HL-60 (cell line): ENCODE measurements around the gene SP8.

Experiments
- DNase-seq, 2 experiments: peaks; one replicate each; pipeline ENCODE4 v3.0.0-alpha.2; 2010 to 2020; ENCODE audit warnings: low read depth in 1 of 2, low spot score in 1 of 2
- H3K27ac ChIP-seq: fragments of 250-450 bp; sonication (Bioruptor Pico); replicated peaks from 2 replicates; pipeline ENCODE4 v1.5.1; 2020; ENCODE audit warnings: mild to moderate bottlenecking, moderate library complexity
- H3K27me3 ChIP-seq: fragments of 250-450 bp; sonication (Bioruptor Pico); 2 replicates; pipeline ENCODE4 v1.5.1; 2021; ENCODE audit warnings: mild to moderate bottlenecking, moderate library complexity; ENCODE audit not compliant: insufficient read depth, poor library complexity, severe bottlenecking
- H3K4me3 ChIP-seq: replicated peaks from 2 replicates; pipeline ENCODE4 v1.5.1; 2011; ENCODE audit warnings: mild to moderate bottlenecking, control low read depth, low read length; ENCODE audit not compliant: insufficient read depth
- GABPA ChIP-seq: IDR thresholded peaks from 2 replicates; pipeline ENCODE4 v1.6.1; 2012; ENCODE audit warnings: low read depth
- POLR2AphosphoS5 ChIP-seq: IDR thresholded peaks from 2 replicates; pipeline ENCODE4 v1.6.1; 2012; ENCODE audit warnings: low read depth
- SPI1 ChIP-seq: IDR thresholded peaks from 2 replicates; pipeline ENCODE4 v1.6.1; 2012; ENCODE audit warnings: low read depth, mild to moderate bottlenecking, borderline replicate concordance
- TF ChIP-seq, protein P1 (sequence below): IDR thresholded peaks from 2 replicates; pipeline ENCODE4 v1.6.1; 2012; ENCODE audit warnings: low read depth; ENCODE audit not compliant: insufficient replicate concordance
- TF ChIP-seq, protein P2 (sequence below): IDR thresholded peaks from one replicate; pipeline ENCODE4 v1.5.1; 2011; ENCODE audit warnings: low read length, control low read depth, inconsistent platforms; ENCODE audit not compliant: insufficient read depth

The SP8 gene

DNA sequence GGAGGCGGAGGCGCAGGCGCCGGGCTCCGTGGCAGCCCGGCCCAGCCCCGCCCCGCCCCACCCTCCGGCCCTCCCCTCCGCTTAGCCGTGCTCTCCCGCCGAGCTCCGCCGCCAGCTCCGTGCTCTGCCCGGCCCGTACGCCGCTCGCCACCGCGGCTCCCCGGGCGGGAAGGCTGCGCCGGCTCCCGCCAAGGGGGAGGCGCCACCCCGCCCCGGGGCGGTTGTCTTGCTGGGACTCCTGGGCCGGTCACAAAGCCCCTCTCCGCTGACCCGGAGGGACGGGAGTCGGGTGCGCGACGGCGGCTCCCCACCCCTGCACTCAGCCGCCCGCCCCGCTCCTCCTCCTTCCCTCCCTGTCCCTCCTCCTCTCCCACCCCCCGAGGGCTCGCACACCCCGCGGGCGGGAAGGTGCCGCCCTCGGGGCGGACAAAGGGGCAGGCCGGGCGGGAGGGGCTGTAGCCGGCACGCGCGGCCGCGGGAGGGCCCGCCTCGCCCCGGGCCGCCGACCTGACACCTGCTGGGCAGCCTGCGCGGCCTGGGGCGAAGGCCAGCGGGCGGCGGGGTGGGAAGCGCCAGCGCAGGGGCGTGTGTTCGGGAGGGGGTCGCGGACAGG, 11.5 kb upstream of the SP8 start:
- peak overlapping the region; percentile 53 for H3K4me3 ChIP-seq
- TF ChIP-seq, protein P1, sequence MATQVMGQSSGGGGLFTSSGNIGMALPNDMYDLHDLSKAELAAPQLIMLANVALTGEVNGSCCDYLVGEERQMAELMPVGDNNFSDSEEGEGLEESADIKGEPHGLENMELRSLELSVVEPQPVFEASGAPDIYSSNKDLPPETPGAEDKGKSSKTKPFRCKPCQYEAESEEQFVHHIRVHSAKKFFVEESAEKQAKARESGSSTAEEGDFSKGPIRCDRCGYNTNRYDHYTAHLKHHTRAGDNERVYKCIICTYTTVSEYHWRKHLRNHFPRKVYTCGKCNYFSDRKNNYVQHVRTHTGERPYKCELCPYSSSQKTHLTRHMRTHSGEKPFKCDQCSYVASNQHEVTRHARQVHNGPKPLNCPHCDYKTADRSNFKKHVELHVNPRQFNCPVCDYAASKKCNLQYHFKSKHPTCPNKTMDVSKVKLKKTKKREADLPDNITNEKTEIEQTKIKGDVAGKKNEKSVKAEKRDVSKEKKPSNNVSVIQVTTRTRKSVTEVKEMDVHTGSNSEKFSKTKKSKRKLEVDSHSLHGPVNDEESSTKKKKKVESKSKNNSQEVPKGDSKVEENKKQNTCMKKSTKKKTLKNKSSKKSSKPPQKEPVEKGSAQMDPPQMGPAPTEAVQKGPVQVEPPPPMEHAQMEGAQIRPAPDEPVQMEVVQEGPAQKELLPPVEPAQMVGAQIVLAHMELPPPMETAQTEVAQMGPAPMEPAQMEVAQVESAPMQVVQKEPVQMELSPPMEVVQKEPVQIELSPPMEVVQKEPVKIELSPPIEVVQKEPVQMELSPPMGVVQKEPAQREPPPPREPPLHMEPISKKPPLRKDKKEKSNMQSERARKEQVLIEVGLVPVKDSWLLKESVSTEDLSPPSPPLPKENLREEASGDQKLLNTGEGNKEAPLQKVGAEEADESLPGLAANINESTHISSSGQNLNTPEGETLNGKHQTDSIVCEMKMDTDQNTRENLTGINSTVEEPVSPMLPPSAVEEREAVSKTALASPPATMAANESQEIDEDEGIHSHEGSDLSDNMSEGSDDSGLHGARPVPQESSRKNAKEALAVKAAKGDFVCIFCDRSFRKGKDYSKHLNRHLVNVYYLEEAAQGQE = no peak
- TF ChIP-seq SPI1 (no peak), GABPA (no peak), POLR2AphosphoS5 (no peak)
- TF ChIP-seq, protein P2, sequence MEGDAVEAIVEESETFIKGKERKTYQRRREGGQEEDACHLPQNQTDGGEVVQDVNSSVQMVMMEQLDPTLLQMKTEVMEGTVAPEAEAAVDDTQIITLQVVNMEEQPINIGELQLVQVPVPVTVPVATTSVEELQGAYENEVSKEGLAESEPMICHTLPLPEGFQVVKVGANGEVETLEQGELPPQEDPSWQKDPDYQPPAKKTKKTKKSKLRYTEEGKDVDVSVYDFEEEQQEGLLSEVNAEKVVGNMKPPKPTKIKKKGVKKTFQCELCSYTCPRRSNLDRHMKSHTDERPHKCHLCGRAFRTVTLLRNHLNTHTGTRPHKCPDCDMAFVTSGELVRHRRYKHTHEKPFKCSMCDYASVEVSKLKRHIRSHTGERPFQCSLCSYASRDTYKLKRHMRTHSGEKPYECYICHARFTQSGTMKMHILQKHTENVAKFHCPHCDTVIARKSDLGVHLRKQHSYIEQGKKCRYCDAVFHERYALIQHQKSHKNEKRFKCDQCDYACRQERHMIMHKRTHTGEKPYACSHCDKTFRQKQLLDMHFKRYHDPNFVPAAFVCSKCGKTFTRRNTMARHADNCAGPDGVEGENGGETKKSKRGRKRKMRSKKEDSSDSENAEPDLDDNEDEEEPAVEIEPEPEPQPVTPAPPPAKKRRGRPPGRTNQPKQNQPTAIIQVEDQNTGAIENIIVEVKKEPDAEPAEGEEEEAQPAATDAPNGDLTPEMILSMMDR = no peak
- no peak overlapping the region for H3K27ac ChIP-seq
- no peak for DNase-seq
- H3K27me3 ChIP-seq = peaks cover 58% of the 10 kb centered on the region

DNA sequence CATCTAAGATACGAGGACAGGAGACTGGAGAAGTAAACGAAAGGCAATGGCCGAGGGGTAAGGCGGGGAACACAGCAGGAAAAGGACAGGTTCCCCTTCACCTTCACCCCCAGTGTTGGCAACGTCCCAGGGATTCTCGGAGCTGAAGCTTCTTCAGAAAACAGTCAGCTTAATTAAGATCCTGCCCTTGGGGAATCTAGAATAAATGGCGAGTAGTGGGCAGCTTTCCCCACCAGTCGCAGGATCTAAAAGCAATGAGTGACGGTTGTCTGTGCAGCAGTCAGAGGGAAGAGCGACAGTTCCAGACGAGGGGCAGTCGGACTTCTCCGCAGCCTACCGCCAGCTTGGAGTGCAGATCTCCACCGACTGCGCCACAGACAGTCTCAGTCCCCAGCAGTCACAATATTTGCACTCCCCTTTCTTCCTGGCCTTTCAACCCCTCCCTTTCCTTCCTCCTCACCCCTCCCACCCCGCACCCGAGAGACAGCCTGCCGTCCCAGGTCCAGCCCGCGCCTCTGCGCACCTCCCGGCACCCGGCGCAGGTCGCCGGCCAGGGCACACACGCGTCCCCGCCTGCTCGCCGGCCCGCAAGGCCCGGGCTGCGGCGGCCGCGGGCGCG, 10.9 kb upstream of the SP8 start:
- no peak for TF ChIP-seq SPI1
- TF ChIP-seq, protein P1 = no peak
- no peak for TF ChIP-seq POLR2AphosphoS5
- TF ChIP-seq GABPA = no peak
- TF ChIP-seq, protein P2 = no peak
- Histone ChIP-seq H3K27me3 (peaks cover 65% of the 10 kb centered on the region), H3K4me3 (peak overlapping the region; percentile 53), H3K27ac (no peak overlapping the region)
- no peak for DNase-seq

DNA sequence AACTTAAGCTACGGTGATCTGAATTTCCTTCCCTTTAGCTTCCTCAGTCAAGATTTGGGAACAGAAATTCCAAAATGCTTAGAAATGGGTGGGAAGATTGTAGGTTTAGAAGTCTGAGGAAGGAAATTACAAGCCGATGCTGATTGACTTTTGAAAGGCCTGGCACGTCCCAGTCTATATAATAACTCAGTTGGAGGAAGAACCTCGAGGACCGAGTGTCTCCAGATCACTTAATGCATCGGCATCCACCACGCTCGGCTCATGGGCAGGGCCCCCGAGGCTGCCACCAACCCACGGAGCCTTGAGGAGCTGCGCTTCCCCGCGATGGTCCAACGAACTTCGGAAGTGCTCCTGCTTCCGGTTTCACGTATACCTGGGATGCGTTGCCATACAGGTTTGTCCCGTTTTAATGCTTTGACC, 10.4 kb upstream of the SP8 start:
- DNase-seq = no peak
- Histone ChIP-seq H3K4me3 (no peak overlapping the region), H3K27me3 (peaks cover 70% of the 10 kb centered on the region), H3K27ac (no peak overlapping the region)
- TF ChIP-seq GABPA (no peak), POLR2AphosphoS5 (no peak), SPI1 (no peak)
- TF ChIP-seq, protein P2 = no peak
- TF ChIP-seq, protein P1 = no peak
